GM19468 (cell line): ENCODE data around the gene EVC.

Source experiments
- ATAC-seq: cut with Tn5 transposase; IDR thresholded peaks from one replicate; pipeline ENCODE4 v1.9.1; 2021; ENCODE audit warnings: mild to moderate bottlenecking, moderate library complexity, moderate number of reproducible peaks; ENCODE audit not compliant: unreplicated experiment; ENCODE audit errors: extremely low read depth

The EVC gene

DNA sequence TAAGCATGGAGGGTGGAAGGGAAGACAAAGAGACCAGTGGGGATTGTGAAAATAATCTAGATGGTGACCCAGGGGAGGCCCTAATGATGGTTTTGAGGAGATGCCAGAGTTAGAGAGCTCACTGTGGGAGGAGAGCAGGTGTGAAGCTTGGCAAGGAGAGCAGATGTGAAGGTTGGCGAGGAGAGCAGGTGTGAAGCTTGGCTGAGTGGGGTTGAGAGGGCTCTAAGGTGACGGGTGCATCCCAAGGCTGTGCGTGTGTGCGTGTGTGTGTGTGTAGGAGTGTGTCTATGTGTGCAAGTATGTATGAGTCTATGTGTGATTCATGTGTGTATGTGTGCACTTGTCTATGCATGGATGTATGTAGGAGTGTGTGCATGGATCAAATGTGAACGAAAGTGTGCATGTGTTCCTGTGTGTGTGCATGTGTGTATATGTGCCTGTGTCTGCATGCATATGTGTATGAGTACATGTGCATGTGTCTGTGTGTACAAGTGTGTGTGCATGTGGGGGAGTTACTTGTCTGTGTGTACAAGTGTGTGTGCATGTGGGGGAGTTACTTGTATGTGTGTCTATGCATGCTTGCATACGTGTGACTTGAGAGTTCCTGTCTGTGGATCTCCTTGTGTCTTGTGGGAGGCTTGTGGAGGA lies 72.0 kb downstream of the EVC start:
- no peak for ATAC-seq

DNA sequence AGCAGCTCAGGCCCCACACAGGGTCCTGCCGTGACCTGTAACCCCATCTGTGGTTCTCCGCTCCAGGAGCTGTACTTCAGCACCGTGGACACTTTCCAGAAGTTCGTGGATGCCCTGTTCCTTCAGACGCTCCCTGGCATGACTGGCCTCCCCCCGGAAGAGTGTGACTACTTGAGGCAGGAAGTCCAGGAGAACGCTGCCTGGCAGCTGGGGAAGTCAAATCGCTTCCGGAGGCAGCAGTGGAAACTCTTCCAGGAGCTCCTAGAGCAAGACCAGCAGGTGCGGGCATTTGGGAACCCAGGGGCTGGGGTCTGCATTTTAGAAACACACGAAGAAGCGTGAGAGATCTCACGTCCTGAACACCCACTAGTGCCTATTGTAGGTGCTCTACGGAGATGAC lies 72.5 kb downstream of the EVC start:
- no peak for ATAC-seq

DNA sequence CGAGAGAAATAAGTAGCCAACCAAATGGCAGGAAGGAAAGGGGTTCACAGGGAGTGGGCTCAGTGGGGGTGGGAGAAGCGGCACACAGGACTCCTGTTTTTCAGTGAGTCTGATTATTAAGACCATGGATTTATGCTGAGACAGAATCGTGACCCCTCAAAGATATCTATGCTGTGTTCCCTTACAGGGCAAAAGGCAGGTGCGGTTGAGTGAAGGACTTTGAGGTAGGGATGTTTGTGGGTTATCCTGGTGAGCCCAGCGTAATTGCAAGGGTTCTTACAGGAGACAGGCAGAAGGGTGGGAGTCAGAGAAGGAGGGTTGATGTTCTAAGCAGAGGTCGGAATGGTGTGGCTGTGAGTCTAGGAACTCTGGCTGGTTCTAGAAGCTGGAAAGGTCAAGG lies 73.0 kb downstream of the EVC start:
- no peak for ATAC-seq

DNA sequence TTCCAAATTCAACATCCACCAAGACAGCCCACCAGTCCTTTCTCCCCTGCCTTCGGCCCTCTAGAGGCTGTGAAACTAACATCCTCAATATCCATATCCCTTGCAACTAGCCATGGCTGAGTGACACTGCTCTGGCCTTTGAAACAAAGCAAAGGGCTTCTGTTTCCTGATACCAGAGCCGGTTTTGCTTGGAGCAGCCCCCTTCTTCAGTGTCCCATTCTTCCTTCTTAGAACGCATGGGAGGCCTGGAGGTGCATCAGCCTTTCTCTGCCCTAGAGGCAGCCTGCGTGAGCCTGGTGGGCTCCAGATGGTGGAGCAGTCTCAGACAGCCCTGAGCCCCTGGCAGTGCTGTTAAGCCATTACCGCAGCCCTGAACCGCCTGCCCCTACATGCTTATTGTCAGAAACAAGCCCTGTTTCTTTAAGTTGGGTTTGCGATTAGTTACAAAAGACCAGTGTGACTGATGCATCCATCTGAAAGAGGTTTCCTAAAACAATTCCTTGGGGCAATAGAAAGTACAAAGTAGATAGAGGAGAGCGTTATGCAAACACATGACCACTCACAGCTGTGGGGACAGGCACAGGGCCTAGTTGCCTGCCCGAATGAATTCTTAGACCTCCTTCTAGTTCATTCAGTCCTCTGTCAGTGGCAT lies 74.1 kb downstream of the EVC start:
- ATAC-seq, result no peak

DNA sequence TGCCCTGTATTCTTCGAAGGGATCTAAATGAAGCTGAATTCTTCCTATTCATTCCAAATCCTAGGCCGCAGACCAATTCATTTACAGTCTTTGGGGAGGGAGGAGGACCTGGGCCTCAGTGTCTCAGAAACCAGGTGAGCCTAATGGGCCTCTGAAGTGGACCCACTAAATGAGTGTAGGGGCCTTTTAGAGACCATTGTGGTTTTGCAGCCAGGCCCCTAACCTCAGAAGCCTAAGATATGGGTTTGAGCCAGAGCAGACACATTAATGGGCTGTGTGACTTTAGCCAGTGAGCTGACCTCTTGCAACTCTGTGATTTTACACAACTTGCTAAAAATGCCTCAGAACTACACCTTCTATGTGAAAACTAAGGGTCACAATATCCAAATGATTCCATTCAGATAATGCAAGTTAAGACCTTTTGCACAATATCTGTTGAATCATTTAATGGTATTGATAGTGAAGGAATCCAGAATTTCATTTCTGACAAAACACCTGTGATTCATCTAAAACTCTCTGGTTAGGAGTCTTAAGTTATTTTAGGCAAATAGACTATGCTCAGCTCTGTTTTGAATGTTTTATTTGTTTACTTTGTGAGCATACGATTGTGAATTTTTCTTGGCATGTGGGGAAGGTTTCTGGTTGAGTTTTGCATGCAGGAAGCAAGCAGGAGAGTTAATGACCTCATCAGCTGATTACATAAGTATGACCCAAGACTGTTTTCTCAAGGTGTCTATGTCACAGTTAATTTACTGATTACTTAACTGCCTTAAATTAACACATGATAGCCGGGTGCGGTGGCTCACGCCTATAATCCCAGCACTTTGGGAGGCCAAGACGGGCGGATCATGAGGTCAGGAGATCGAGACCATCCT lies 75.0 kb downstream of the EVC start:
- ATAC-seq, result no peak

DNA sequence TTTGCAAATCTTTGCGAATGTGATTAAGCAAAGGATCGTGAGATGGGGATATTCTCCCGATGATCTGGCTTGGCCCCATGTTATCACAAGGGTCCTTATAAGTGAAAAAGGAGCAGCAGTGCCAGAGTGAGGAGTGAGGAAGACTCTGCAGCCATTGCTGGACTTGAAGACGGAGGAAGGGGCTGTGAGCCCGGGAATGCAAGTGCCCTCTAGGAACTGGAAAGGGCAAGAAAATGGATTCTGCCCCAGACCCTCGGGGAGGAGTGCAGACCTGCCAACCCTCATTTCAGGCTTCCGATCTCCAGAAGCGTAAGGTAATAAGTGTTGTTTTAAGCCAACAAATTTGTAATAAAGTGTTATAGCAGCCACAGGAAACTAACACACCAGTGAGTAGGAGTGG lies 76.3 kb downstream of the EVC start:
- no peak for ATAC-seq

DNA sequence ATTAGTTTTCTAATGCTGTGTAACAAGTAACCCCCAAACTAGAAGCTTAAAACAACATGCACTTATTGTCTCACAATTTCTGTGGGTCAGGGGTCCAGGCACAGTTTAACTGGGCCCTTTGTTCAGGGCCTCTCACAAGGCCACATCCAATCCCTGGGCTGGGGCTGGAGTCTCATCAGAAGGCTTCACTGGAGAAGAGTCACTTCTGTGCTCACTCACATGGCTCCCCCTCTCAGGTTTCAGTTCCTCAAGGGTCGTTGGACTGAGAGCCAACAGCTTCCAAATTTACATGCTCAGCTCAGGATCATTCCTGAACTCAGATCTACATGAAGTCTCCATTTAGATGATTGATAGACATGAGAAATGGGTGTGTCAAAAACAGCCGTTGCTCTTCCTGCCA lies 77.1 kb downstream of the EVC start:
- no peak for ATAC-seq

DNA sequence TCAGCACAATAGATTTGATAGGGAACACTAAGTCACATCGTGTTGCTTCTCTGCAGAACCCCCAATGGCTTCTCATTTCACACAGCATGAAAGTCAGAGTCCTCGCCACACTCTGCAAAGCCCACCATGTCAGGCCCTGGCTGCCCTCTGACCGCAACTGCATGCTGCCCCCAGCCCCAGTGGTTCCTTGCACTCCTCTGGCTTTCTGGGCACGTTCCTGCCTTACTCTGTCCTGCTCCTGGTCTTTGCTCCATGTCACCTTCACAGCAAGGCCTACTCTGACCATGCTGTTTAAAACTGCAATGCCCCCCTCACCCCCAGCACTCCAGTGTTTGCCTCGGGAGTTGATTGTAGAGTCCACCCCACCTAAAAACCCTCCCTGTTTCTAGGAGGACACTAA lies 78.1 kb downstream of the EVC start:
- no peak for ATAC-seq

DNA sequence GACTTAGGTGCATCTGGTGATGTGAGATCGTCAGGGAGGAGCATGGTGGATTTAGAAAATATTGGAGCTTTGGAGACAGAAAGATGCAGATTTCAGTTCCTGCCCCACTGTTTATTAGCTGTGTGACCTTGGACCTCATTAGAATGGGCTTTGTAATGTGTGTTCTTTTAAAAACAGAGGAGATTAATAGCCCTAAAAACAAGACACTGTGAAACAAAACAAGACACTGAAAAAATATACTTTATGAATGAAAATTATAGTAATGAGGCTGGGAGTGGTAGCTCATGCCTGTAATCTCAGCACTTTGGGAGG lies 79.5 kb downstream of the EVC start:
- no peak for ATAC-seq

DNA sequence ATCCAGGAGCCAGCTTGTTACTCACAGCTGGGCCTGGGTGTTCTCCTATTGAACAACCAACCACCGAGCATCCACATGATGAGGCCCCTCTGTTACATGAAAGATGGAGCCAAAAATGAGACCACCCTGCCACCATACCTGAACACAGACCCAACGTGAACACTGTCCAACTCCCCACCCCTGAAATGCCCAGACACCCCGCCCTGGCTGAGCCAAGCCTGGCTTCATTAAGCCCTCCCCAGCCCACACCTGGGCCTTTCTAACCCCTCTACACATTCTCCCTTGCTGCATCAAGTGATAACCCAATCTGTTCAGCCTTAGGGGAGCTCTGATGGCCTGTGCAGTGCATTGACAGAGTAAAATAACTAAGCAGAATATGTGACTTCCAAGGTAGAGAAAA lies 80.7 kb downstream of the EVC start:
- ATAC-seq, result no peak

DNA sequence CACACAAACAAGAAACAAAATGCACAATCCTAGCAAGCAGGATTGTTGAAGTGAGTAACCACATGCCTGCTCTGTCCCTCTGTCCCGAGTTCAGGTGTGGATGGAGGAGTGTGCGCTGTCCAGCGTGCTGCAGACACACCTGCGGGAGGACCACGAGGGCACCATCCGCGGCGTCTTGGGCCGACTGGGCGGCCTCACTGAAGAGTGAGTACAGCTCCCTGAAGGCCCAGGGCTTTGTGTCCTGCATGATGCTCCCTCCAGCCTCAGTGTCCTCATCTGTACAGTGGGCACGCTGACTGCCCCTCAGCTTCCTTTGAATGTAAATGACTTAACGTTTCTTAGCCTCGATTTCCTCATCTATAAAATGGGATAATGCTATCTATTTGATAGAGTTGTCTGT lies 82.5 kb downstream of the EVC start:
- ATAC-seq, result no peak

DNA sequence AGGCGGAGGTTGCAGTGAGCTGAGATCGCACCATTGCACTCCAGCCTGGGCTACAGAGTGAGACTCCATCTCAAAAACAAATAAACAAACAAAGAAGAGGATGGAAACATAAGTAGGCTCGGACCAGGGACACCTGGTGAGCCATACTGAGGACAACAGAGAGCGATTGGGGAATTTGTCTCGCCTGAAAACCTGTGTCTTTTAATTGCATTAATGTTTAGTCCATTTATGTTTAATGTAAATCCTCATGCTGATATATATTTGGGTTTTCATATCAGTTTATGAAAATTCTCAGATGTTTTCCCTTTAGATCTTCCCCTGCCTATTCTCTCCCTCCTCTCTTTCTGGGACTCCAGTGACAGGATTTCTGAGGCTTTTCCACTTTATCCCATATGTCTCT lies 84.6 kb downstream of the EVC start:
- no peak for ATAC-seq

DNA sequence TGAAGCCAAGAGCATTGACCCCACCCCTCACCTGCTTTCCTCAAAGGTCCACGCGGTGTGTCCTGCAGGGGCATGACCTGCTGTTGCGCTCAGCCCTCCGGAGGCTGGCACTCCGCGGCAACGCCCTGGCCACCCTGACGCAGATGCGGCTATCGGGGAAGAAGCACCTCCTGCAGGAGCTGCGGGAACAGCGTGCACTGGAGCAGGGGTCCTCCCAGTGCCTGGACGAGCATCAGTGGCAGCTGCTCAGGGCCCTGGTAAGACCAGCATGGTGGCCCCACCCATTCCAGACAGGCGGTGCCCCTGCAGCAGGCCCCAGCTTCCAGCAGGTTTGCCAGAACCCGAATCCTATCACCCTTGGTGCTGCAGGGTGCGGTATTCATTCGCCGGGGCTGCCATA lies 86.0 kb downstream of the EVC start:
- no peak for ATAC-seq

DNA sequence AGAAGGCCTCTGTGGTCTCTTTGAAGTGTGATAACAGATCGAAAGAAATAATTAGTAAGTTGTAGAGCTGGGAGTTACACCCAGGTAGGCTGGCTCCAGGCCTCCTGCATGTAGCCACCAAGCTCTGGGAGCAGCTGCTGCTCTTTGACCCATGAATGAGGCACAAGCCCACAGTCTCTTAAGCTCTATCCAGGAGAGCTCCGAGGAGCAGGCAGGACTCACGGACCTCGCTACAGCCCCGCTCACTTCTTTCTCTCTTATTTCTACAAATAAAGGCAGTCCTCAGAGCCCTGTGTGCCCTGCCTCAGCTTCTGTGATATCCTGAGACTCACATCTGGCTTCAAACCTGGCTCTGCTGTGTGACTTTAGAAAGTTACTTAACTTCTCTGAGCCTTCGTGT lies 86.9 kb downstream of the EVC start:
- no peak for ATAC-seq

DNA sequence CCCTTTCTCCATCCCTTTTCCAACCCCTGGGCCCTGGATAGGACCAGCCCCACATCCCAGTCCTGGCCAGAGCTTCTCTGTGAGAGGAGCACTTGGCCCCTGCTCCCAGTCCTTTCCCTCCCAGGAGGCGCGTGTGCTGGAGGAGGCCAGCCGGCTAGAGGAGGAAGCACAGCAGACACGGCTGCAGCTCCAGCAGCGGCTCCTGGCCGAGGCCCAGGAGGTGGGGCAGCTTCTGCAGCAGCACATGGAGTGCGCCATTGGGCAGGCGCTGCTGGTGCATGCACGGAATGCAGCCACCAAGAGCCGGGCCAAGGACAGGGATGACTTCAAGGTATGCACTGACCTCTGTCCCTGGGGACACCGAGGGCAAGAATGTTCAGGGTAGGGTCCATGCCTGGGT lies 87.5 kb downstream of the EVC start:
- no peak for ATAC-seq

DNA sequence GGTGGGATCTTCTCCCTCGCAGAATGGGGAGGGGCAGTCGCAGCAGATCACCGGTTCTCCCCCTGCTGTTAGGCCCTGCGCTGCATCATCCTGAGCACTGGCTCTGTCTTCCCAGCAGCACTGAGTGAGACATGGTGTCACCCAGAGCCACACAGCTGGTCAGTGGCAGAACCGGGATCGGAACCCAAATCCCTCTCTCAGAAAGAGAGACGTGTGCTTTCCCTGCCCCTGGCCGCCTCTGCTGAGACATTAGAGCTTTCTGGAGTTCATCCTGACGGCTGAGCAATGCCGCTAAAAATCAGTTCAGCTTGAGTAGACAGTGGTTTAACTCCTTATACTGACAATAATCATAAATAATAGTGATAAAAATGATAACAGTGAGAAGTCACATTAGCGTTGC lies 87.9 kb downstream of the EVC start:
- no peak for ATAC-seq

DNA sequence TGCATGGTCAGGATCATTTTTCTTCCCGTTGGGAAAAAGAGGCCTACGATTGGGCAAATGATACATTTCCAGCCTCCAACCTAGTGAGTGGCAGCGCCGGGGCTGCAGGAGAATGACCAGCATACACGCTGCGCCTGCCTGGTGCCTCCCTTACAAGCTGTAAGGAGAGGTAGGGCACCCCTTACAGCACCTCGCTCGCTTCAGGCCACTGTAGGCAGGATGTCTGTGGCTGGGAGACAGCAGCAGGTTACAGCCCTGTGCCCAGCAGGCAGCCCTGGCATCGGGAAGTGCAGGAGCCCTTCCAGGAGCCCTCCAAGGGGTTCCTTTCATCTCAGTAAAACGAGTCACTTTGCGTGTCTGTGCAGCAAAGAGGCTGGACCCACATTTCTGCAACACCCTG lies 88.4 kb downstream of the EVC start:
- no peak for ATAC-seq

DNA sequence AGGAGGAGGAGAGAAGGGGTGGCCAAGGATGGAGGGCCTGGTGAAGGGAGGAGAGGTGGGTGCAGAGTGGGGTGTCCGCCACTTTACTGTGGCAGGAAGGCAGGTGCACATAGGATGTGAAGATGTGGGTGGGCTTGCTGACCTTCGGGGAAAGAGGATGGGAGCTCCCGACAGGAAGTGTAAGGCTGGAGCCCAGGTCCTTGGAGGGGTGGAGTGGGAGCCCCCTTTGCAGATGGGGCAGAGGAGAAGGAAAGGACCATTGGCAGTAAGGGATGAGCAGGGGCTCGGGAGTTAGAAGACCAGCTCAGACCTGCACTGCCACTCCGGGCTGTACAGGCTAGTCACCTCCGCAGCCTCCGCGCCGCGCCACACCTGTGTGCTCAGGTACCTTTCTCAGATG lies 89.5 kb downstream of the EVC start:
- ATAC-seq, result no peak

DNA sequence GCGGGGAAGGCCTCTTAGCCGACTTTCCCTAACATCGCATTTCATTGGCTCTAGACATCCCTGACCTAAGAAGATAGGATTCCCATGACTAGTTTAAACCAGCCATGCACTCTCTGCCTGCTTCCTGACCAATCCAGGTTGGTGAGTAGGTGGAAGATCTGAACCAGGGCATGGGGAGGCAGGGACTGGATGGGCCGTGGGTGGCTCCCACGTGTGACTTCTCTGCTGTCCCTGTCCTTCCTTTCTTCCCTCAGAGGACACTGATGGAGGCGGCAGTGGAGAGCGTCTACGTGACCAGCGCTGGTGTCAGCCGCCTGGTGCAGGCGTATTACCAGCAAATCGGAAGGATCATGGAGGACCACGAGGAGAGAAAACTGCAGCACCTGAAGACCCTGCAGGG lies 90.7 kb downstream of the EVC start:
- no peak for ATAC-seq

DNA sequence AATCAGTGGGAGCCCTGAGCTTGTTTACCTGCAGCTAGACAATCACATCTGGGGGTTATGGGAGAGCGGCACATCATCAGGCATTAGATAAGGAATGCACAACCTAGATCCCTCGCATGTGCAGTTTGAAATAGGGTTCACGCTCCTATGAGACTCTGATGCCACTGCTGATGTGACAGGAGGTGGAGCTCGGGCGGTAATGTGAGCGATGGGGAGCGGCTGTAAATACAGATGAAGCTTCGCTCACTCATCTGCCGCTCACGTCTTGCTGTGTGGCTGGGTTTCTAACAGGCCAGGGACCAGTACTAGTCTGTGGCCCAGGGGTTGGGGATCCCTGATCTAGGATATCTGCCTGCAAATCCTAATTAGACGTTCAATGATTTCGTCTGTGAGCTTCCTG lies 91.6 kb downstream of the EVC start:
- no peak for ATAC-seq

DNA sequence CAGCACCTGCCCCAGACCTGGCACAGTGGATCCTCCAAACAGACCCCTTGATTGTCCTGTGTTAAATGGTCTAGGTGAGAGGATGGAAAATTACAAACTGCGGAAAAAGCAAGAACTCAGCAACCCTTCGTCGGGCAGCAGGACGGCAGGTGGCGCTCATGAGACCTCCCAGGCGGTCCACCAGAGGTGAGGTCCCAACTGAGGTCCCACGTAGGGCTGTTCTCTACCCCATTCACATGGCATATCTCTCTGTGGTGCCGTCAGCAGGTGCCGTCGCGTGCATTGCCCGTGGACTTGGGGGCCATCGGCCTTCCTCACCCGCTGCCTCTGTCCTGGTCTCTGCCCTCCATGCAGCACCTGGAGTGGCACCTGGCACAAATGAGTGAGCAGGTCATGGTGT lies 93.7 kb downstream of the EVC start:
- ATAC-seq, result no peak

DNA sequence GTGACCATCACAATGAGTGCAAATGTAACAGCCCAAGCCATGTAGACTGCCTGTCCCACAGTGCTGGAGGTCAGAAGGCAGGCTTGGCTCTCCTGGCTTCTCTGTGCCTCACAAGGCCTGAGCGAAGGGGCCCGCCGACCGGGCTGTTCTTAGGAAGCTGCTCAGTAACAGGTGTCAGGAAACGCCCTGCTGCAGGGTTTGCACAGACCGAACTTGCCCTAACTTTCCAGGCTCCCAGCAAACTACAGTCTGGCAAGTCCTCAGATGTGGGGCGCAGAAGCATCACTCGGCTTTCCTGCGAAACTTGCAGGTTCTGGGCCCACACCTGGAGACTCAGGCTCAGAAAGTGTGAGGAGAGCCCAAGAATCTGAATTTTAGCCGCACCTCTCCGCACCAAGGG lies 94.3 kb downstream of the EVC start:
- no peak for ATAC-seq
